IMR-90 (cell line): Measurements from ENCODE around the gene SLC26A2. TPM values are rescaled to one million over a fixed set of nuclear protein-coding genes. Genes with fewer than 3 reads are reported as not detected.

Experiments used
- ATAC-seq: fragments of 200-7000 bp; cut with Tn5 transposase; 2 replicates; pipeline ENCODE4 v1.9.1; 2020; ENCODE audit warnings: low read depth, mild to moderate bottlenecking, moderate library complexity
- BruUV-seq: library from RNA; stranded (reverse); fragments of 400-500 nt; replicated peaks from 2 replicates; lab custom pipeline; 2021; lab: Mats Ljungman, UMichigan
- CTCF ChIA-PET: fragments of 300-600 bp; formaldehyde crosslinking; extraction: SDS; loops from one replicate; lab custom pipeline; 2021; ENCODE audit warnings: antibody characterized with exemption; lab: Yijun Ruan, JAX
- POLR2A ChIA-PET: fragments of 300-600 bp; sonication (Branson Sonifier 250); formaldehyde crosslinking; loops from one replicate; lab custom pipeline; 2022; ENCODE audit warnings: antibody characterized with exemption; ENCODE audit not compliant: unreplicated experiment; lab: Charles Lee
- DNase-seq: peaks from one replicate; pipeline ENCODE4 v3.0.0; 2013
- H2AFZ ChIP-seq: replicated peaks from 2 replicates; pipeline ENCODE3; 2013; ENCODE audit warnings: low read length, mild to moderate bottlenecking; ENCODE audit not compliant: poor library complexity
- H2AK5ac ChIP-seq: 2 replicates; pipeline ENCODE4 v1.6.1; 2013; ENCODE audit warnings: low read depth, low read length, inconsistent platforms
- H2AK9ac ChIP-seq: replicated peaks from 2 replicates; pipeline ENCODE3; 2013; ENCODE audit warnings: mild to moderate bottlenecking, low read depth, low read length, moderate library complexity; ENCODE audit not compliant: poor library complexity
- H2BK120ac ChIP-seq: 2 replicates; pipeline ENCODE4 v1.6.1; 2013; ENCODE audit warnings: low read depth, low read length, inconsistent platforms
- H2BK15ac ChIP-seq: 3 replicates; pipeline ENCODE4 v1.6.1; 2013; ENCODE audit warnings: low read depth, low read length, inconsistent platforms
- H2BK20ac ChIP-seq: 2 replicates; pipeline ENCODE4 v1.6.1; 2013; ENCODE audit warnings: low read depth, mild to moderate bottlenecking, inconsistent platforms, low read length, moderate library complexity
- H2BK5ac ChIP-seq: 2 replicates; pipeline ENCODE4 v1.6.1; 2013; ENCODE audit warnings: mild to moderate bottlenecking, low read depth, low read length, inconsistent platforms; ENCODE audit not compliant: poor library complexity, severe bottlenecking
- H3K14ac ChIP-seq: replicated peaks from 2 replicates; pipeline ENCODE4 v1.6.1; 2013; ENCODE audit warnings: low read depth, low read length, inconsistent platforms
- H3K18ac ChIP-seq: 2 replicates; pipeline ENCODE4 v1.6.1; 2013; ENCODE audit warnings: low read depth, low read length, control low read depth
- H3K23ac ChIP-seq: 2 replicates; pipeline ENCODE4 v1.6.1; 2013; ENCODE audit warnings: low read depth, low read length, inconsistent platforms
- H3K27ac ChIP-seq: 2 replicates; pipeline ENCODE4 v1.5.1; 2013; ENCODE audit warnings: mild to moderate bottlenecking, control low read depth, low read length; ENCODE audit not compliant: insufficient read depth
- H3K27me3 ChIP-seq: 2 replicates; pipeline ENCODE4 v1.6.1; 2013; ENCODE audit warnings: low read length; ENCODE audit not compliant: control insufficient read depth, insufficient read depth
- H3K36me3 ChIP-seq: 2 replicates; pipeline ENCODE4 v1.6.1; 2013; ENCODE audit warnings: low read length, mixed read lengths; ENCODE audit not compliant: control insufficient read depth, insufficient read depth
- H3K4ac ChIP-seq: 2 replicates; pipeline ENCODE4 v1.6.1; 2013; ENCODE audit warnings: low read depth, low read length, inconsistent platforms
- H3K4me1 ChIP-seq: 2 replicates; pipeline ENCODE4 v1.6.1; 2013; ENCODE audit warnings: low read length, mixed read lengths; ENCODE audit not compliant: control insufficient read depth, insufficient read depth
- H3K4me2 ChIP-seq: 2 replicates; pipeline ENCODE4 v1.6.1; 2013; ENCODE audit warnings: low read depth, mild to moderate bottlenecking, control low read depth, low read length, moderate library complexity
- H3K4me3 ChIP-seq: 2 replicates; pipeline ENCODE4 v1.5.1; 2013; ENCODE audit warnings: low read depth, mild to moderate bottlenecking, control low read depth, low read length, moderate library complexity; ENCODE audit not compliant: insufficient read depth
- H3K56ac ChIP-seq: 2 replicates; pipeline ENCODE4 v1.6.1; 2013; ENCODE audit warnings: low read length, inconsistent platforms; ENCODE audit not compliant: insufficient read depth; ENCODE audit errors: extremely low read depth
- H3K79me1 ChIP-seq, 2 experiments: 2 replicates each; pipeline ENCODE4 v1.6.1; 2013; ENCODE audit warnings: low read length in 2 of 2, inconsistent platforms in 1 of 2, low read depth in 1 of 2
- H3K9ac ChIP-seq: 2 replicates; pipeline ENCODE4 v1.6.1; 2013; ENCODE audit warnings: low read depth, low read length, control low read depth
- H3K9me1 ChIP-seq: 2 replicates; pipeline ENCODE4 v1.6.1; 2013; ENCODE audit warnings: low read length, inconsistent platforms; ENCODE audit not compliant: insufficient read depth
- H3K9me3 ChIP-seq: 2 replicates; pipeline ENCODE4 v1.6.1; 2013; ENCODE audit warnings: low read length; ENCODE audit not compliant: control insufficient read depth, insufficient read depth
- H4K20me1 ChIP-seq: 2 replicates; pipeline ENCODE4 v1.6.1; 2013; ENCODE audit warnings: low read length, inconsistent platforms; ENCODE audit not compliant: insufficient read depth
- H4K5ac ChIP-seq: 2 replicates; pipeline ENCODE4 v1.6.1; 2013; ENCODE audit warnings: mild to moderate bottlenecking, low read depth, low read length, control low read depth
- H4K8ac ChIP-seq, 2 experiments: 2 replicates each; pipeline ENCODE4 v1.6.1; 2013; ENCODE audit warnings: low read depth in 2 of 2, low read length in 2 of 2, control low read depth in 1 of 2, inconsistent platforms in 1 of 2
- H4K91ac ChIP-seq: 2 replicates; pipeline ENCODE4 v1.6.1; 2013; ENCODE audit warnings: low read depth, low read length, inconsistent platforms; ENCODE audit not compliant: insufficient read depth
- BHLHE40 ChIP-seq: fragments of 150-350 bp; IDR thresholded peaks from 2 replicates; pipeline ENCODE4 v1.6.1; 2016; ENCODE audit warnings: mild to moderate bottlenecking, low read depth, low read length
- CEBPB ChIP-seq: IDR thresholded peaks from 2 replicates; pipeline ENCODE4 v1.6.1; 2012; ENCODE audit warnings: low read depth, low read length, improper control_type of control experiment
- CHD1 ChIP-seq: IDR thresholded peaks from 2 replicates; pipeline ENCODE4 v1.6.1; 2012; ENCODE audit warnings: low read depth, low read length, improper control_type of control experiment
- CTCF ChIP-seq: conservative IDR thresholded peaks from 2 replicates; pipeline ENCODE4 v1.5.1; 2012; ENCODE audit warnings: mild to moderate bottlenecking, low read depth, low read length, improper control_type of control experiment
- MAFK ChIP-seq: IDR thresholded peaks from 2 replicates; pipeline ENCODE4 v1.6.1; 2012; ENCODE audit warnings: low read depth, low read length, improper control_type of control experiment
- MAZ ChIP-seq: IDR thresholded peaks from 2 replicates; pipeline ENCODE4 v1.6.1; 2012; ENCODE audit warnings: low read depth, mild to moderate bottlenecking, low read length, improper control_type of control experiment, moderate library complexity, borderline replicate concordance
- MXI1 ChIP-seq: IDR thresholded peaks from 2 replicates; pipeline ENCODE4 v1.6.1; 2012; ENCODE audit warnings: low read depth, mild to moderate bottlenecking, low read length, moderate library complexity, borderline replicate concordance
- NFE2L2 ChIP-seq: fragments of 150-350 bp; IDR thresholded peaks from 2 replicates; pipeline ENCODE4 v1.6.1; 2016; ENCODE audit warnings: low read depth, mild to moderate bottlenecking, low read length
- POLR2A ChIP-seq: IDR thresholded peaks from 2 replicates; pipeline ENCODE4 v1.6.1; 2012; ENCODE audit warnings: mild to moderate bottlenecking, low read depth, low read length
- RAD21 ChIP-seq: IDR thresholded peaks from 2 replicates; pipeline ENCODE4 v1.6.1; 2012; ENCODE audit warnings: low read length, improper control_type of control experiment
- RCOR1 ChIP-seq: IDR thresholded peaks from 2 replicates; pipeline ENCODE4 v1.6.1; 2012; ENCODE audit warnings: mild to moderate bottlenecking, low read length, improper control_type of control experiment; ENCODE audit not compliant: insufficient replicate concordance
- RFX5 ChIP-seq: IDR thresholded peaks from 2 replicates; pipeline ENCODE4 v1.8.0; 2012; ENCODE audit warnings: low read depth, mild to moderate bottlenecking, low read length, moderate library complexity
- SMC3 ChIP-seq: fragments of 150-350 bp; IDR thresholded peaks from 2 replicates; pipeline ENCODE4 v1.6.1; 2016; ENCODE audit warnings: low read depth, mild to moderate bottlenecking, antibody characterized with exemption, low read length, moderate library complexity
- USF2 ChIP-seq: fragments of 150-350 bp; IDR thresholded peaks from 2 replicates; pipeline ENCODE4 v1.6.1; 2017; ENCODE audit warnings: mild to moderate bottlenecking, antibody characterized with exemption, low read length, low read depth
- WGBS, 2 experiments: methylation state at CpG; one replicate each; pipeline versions ENCODE4 v1.1.5 to v1.1.7; 2013; ENCODE audit warnings: missing lambda C conversion rate in 2 of 2; ENCODE audit not compliant: insufficient read length in 1 of 2; ENCODE audit errors: extremely low coverage in 2 of 2; 5-methylcytosine and 5-hydroxymethylcytosine counted together
- dilution Hi-C: fragments of 300-500 bp; cut with HindIII; formaldehyde crosslinking; loops from one replicate; pipeline ENCODE4 v1.14.3; 2018; ENCODE audit warnings: low sequenced_read_pairs; ENCODE audit not compliant: unreplicated experiment
- in situ Hi-C: fragments of 300-500 bp; cut with MboI; formaldehyde crosslinking; loops from 3 replicates; pipeline ENCODE4 v1.14.3; 2019; ENCODE audit warnings: low sequenced_read_pairs, inconsistent platforms, mixed read lengths
- intact Hi-C: fragments of 100-400 bp; cut with micrococcal nuclease; formaldehyde crosslinking; loops from 2 replicates; pipeline ENCODE4 v1.10.0; 2022
- polyA plus RNA-seq, 3 experiments: library from polyadenylated mRNA; depleted of rRNA; stranded (reverse); fragments of >200 nt; gene quantifications; 2 replicates each; pipeline ENCODE4 v1.2.3, GENCODE V29; 2012; ENCODE audit warnings: low replicate concordance in 1 of 3
- total RNA-seq: library from RNA; depleted of rRNA; stranded (reverse); fragments of >200 nt; gene quantifications from 2 replicates; pipeline ENCODE4 v1.2.3, GENCODE V29; 2012
- TF ChIP-seq, protein P1 (sequence below): fragments of 150-350 bp; IDR thresholded peaks from 2 replicates; pipeline ENCODE4 v1.6.1; 2016; ENCODE audit warnings: low read depth, mild to moderate bottlenecking, low read length, moderate library complexity, borderline replicate concordance

The SLC26A2 gene
- total and polyA plus RNA-seq, 2 of the 4 experiments (the other 2 are of a cell fraction) = 2.2 to 9.9 TPM

DNA sequence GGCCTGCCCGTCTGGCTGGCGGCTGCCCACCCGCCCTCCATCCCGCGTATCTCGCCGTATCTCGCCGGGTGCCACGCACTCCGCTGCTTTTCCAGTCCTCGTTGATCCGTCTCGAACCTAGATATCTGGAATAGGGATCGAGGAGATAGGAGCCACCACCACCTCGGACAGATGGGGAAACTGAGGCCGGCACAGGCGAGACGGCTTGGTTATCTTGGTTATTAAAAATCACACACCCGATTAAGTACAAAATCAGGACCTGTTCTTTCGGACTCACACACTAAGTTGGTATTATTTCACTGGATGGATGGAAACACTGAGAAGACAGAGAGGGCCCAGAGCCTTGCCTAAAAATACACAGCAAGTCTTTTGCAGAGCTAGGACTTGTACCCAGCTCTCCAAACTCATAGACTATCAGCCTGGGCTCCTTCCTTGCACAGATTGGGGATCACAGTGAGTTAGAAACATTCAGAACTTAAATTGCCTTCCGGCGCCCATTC is 678 bp downstream of the SLC26A2 start:
- dilution Hi-C loops (no loop called here), intact Hi-C loops (loop anchor here (1.0 to 5.0 kb wide), 2 partner anchors 109 to 325 kb away; no protein-coding TSS in a partner anchor), in situ Hi-C loops (no loop called here)
- H4K20me1 ChIP-seq = no peaks in the 10 kb centered on the region
- H2BK20ac ChIP-seq = 0 out of 2 replicates have a peak overlapping the region, but pooled peaks have one; percentile 14
- no peaks in the 10 kb centered on the region for H3K36me3 ChIP-seq
- no peak overlapping the region for H2BK5ac ChIP-seq
- H3K9me3 ChIP-seq = no peaks in the 10 kb centered on the region
- peak overlapping the region; percentile 80 for H2AK9ac ChIP-seq
- peak overlapping the region; percentile 67 for H3K23ac ChIP-seq
- BruUV-seq = no TSS peak
- peak overlapping the region; percentile 64 for H3K4ac ChIP-seq
- H3K27me3 ChIP-seq = no peaks in the 10 kb centered on the region
- H4K91ac ChIP-seq = peak overlapping the region; percentile 24; the same call in 1 of the 2 replicates
- peak overlapping the region; percentile 82 for H3K9ac ChIP-seq
- H2BK15ac ChIP-seq = no peak overlapping the region
- peak overlapping the region; percentile 87 for H3K14ac ChIP-seq
- peak overlapping the region; percentile 57 for H4K5ac ChIP-seq
- WGBS, 2 experiments = 10% methylated on average over 4 of the region's 23 CpGs; no CpG with 5 or more reads in 1 of the 2 experiments
- 0 out of 2 replicates have a peak overlapping the region, but pooled peaks have one; percentile 52 for H3K56ac ChIP-seq
- H3K79me1 ChIP-seq = peaks cover 0 to 14% of the 10 kb centered on the region in 2 experiments; a peak in 3 of 4 replicates
- peak overlapping the region; percentile 18 to 66; a peak in 2 of 4 replicates for H4K8ac ChIP-seq
- ATAC-seq (no peak; the same call in 1 of the 2 replicates), DNase-seq (no peak)
- H2AK5ac ChIP-seq = peak overlapping the region; percentile 36
- ChIA-PET POLR2A (interaction anchor here (0.6 kb wide), 1 partner anchor 11 kb away, joined by 3 read pairs; no protein-coding TSS in a partner anchor), CTCF (interaction anchor here (0.8 to 2.7 kb wide), 9 partner anchors 11 to 127 kb away, joined by 4 to 23 read pairs (median 5); no protein-coding TSS in a partner anchor)
- no peak overlapping the region for H2BK120ac ChIP-seq
- H3K9me1 ChIP-seq = peaks cover 7% of the 10 kb centered on the region
- peak overlapping the region; percentile 87 for H3K4me3 ChIP-seq
- H3K4me1 ChIP-seq = peaks cover 6% of the 10 kb centered on the region
- peak overlapping the region; percentile 18; the same call in 1 of the 2 replicates for H3K27ac ChIP-seq
- H3K18ac ChIP-seq = no peak overlapping the region
- H2AFZ ChIP-seq = peak overlapping the region; percentile 97
- H3K4me2 ChIP-seq = peak overlapping the region; percentile 96
- TF ChIP-seq RAD21 (no peak), SMC3 (no peak), POLR2A (no peak), RCOR1 (no peak), BHLHE40 (no peak), MXI1 (no peak), NFE2L2 (no peak), MAZ (no peak), CTCF (no peak), RFX5 (no peak), CHD1 (no peak), MAFK (no peak), USF2 (no peak), CEBPB (no peak)
- TF ChIP-seq, protein P1, sequence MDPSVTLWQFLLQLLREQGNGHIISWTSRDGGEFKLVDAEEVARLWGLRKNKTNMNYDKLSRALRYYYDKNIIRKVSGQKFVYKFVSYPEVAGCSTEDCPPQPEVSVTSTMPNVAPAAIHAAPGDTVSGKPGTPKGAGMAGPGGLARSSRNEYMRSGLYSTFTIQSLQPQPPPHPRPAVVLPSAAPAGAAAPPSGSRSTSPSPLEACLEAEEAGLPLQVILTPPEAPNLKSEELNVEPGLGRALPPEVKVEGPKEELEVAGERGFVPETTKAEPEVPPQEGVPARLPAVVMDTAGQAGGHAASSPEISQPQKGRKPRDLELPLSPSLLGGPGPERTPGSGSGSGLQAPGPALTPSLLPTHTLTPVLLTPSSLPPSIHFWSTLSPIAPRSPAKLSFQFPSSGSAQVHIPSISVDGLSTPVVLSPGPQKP = no peak
